Stomach smooth muscle (tissue), 2 donors: ENCODE data around the gene USP6NL.

Experiments
- H3K27ac ChIP-seq: one replicate; pipeline ENCODE4 v1.7.0; 2013; ENCODE audit warnings: mild to moderate bottlenecking, low read length, inconsistent platforms
- H3K27me3 ChIP-seq, 2 donors: one replicate each; pipeline ENCODE4 v1.7.0; 2013; ENCODE audit warnings: low read length in 2 of 2; ENCODE audit not compliant: insufficient read depth in 2 of 2, control insufficient read depth in 1 of 2
- H3K36me3 ChIP-seq, 2 donors: one replicate each; pipeline ENCODE4 v1.7.0; 2013; ENCODE audit warnings: low read length in 2 of 2; ENCODE audit not compliant: control insufficient read depth in 2 of 2, insufficient read depth in 2 of 2
- H3K4me1 ChIP-seq: one replicate; pipeline ENCODE4 v1.7.0; 2013; ENCODE audit warnings: low read length; ENCODE audit not compliant: control insufficient read depth, insufficient read depth
- H3K4me3 ChIP-seq, 2 donors: one replicate each; pipeline ENCODE4 v1.7.0; 2013; ENCODE audit warnings: low read length in 2 of 2
- H3K9ac ChIP-seq, 2 donors: one replicate each; pipeline ENCODE4 v1.7.0; 2013; ENCODE audit warnings: low read length in 2 of 2, mild to moderate bottlenecking in 1 of 2
- H3K9me3 ChIP-seq, 2 donors: one replicate each; pipeline ENCODE4 v1.7.0; 2013; ENCODE audit warnings: low read length in 2 of 2; ENCODE audit not compliant: control insufficient read depth in 2 of 2
- donor health status: healthy.
- donor health status: Pancreatic carcinoma.

Gene USP6NL

GRCh38 chr10:11551104-11551503 is 60.3 kb downstream of the USP6NL start:
- Histone ChIP-seq H3K4me1 (no peaks in the 10 kb centered on the region), H3K27me3 (no peaks in the 10 kb centered on the region), H3K9ac (no peak overlapping the region), H3K27ac (no peak overlapping the region), H3K36me3 (no peaks in the 10 kb centered on the region), H3K4me3 (no peak overlapping the region), H3K9me3 (peaks cover 0 to 2% of the 10 kb centered on the region in 2 donors)

GRCh38 chr10:11548768-11549099 is 62.7 kb downstream of the USP6NL start:
- no peaks in the 10 kb centered on the region for H3K27me3 ChIP-seq
- no peak overlapping the region for H3K9ac ChIP-seq
- H3K9me3 ChIP-seq = no peaks in the 10 kb centered on the region
- no peaks in the 10 kb centered on the region for H3K36me3 ChIP-seq
- no peak overlapping the region for H3K4me3 ChIP-seq
- H3K4me1 ChIP-seq = no peaks in the 10 kb centered on the region
- H3K27ac ChIP-seq = no peak overlapping the region

- H3K4me1 ChIP-seq = no peaks in the 10 kb centered on the region
- H3K27ac ChIP-seq = no peak overlapping the region
- no peak overlapping the region for H3K4me3 ChIP-seq
- no peaks in the 10 kb centered on the region for H3K9me3 ChIP-seq
- H3K36me3 ChIP-seq = no peaks in the 10 kb centered on the region
- H3K27me3 ChIP-seq = no peaks in the 10 kb centered on the region
- H3K9ac ChIP-seq = no peak overlapping the region
These were observed 63.2 kb downstream of the USP6NL start for GRCh38 chr10:11548065-11548767.

GRCh38 chr10:11546581-11546980 is 64.9 kb downstream of the USP6NL start:
- H3K4me3 ChIP-seq = no peak overlapping the region

GRCh38 chr10:11541296-11541695 is 70.2 kb downstream of the USP6NL start:
- Histone ChIP-seq H3K9ac (no peak overlapping the region), H3K4me3 (no peak overlapping the region), H3K27ac (no peak overlapping the region), H3K27me3 (no peaks in the 10 kb centered on the region), H3K36me3 (no peaks in the 10 kb centered on the region), H3K9me3 (no peaks in the 10 kb centered on the region), H3K4me1 (no peaks in the 10 kb centered on the region)

More at GRCh38 chr10:11546581-11546980, 64.9 kb downstream of the USP6NL start:
- no peaks in the 10 kb centered on the region for H3K36me3 ChIP-seq
- no peak overlapping the region for H3K27ac ChIP-seq
- H3K27me3 ChIP-seq = no peaks in the 10 kb centered on the region
- no peaks in the 10 kb centered on the region for H3K9me3 ChIP-seq
- no peak overlapping the region for H3K9ac ChIP-seq
- H3K4me1 ChIP-seq = no peaks in the 10 kb centered on the region

- Histone ChIP-seq H3K36me3 (no peaks in the 10 kb centered on the region), H3K27me3 (no peaks in the 10 kb centered on the region), H3K27ac (no peak overlapping the region), H3K9ac (no peak overlapping the region), H3K9me3 (no peaks in the 10 kb centered on the region), H3K4me3 (no peak overlapping the region), H3K4me1 (no peaks in the 10 kb centered on the region)
These were observed 72.1 kb downstream of the USP6NL start for GRCh38 chr10:11539191-11539868.

- Histone ChIP-seq H3K9me3 (no peaks in the 10 kb centered on the region), H3K27me3 (no peaks in the 10 kb centered on the region), H3K9ac (no peak overlapping the region), H3K4me3 (no peak overlapping the region), H3K4me1 (no peaks in the 10 kb centered on the region), H3K27ac (no peak overlapping the region), H3K36me3 (no peaks in the 10 kb centered on the region)
These were observed 72.6 kb downstream of the USP6NL start for GRCh38 chr10:11538834-11539190.

GRCh38 chr10:11536228-11536627 is 75.2 kb downstream of the USP6NL start:
- H3K4me1 ChIP-seq = no peaks in the 10 kb centered on the region
- no peak overlapping the region for H3K9ac ChIP-seq
- H3K27ac ChIP-seq = no peak overlapping the region

GRCh38 chr10:11535346-11535959 is 76.0 kb downstream of the USP6NL start:
- Histone ChIP-seq H3K27me3 (no peaks in the 10 kb centered on the region), H3K4me3 (no peak overlapping the region), H3K4me1 (no peaks in the 10 kb centered on the region), H3K9ac (no peak overlapping the region), H3K36me3 (no peaks in the 10 kb centered on the region), H3K9me3 (no peaks in the 10 kb centered on the region), H3K27ac (no peak overlapping the region)

More at GRCh38 chr10:11536228-11536627, 75.2 kb downstream of the USP6NL start:
- Histone ChIP-seq H3K27me3 (no peaks in the 10 kb centered on the region), H3K4me3 (no peak overlapping the region), H3K9me3 (no peaks in the 10 kb centered on the region), H3K36me3 (no peaks in the 10 kb centered on the region)

- H3K4me3 ChIP-seq = no peak overlapping the region
- H3K9ac ChIP-seq = no peak overlapping the region
- no peaks in the 10 kb centered on the region for H3K4me1 ChIP-seq
- no peak overlapping the region for H3K27ac ChIP-seq
- no peaks in the 10 kb centered on the region for H3K9me3 ChIP-seq
- no peaks in the 10 kb centered on the region for H3K36me3 ChIP-seq
- H3K27me3 ChIP-seq = no peaks in the 10 kb centered on the region
These were observed 78.1 kb downstream of the USP6NL start for GRCh38 chr10:11533328-11533781.

GRCh38 chr10:11532306-11532705 is 79.1 kb downstream of the USP6NL start:
- Histone ChIP-seq H3K27ac (no peak overlapping the region), H3K9me3 (no peaks in the 10 kb centered on the region), H3K27me3 (no peaks in the 10 kb centered on the region), H3K4me1 (no peaks in the 10 kb centered on the region), H3K4me3 (peak overlapping the region in 1 of 2 donors; percentile 49), H3K36me3 (no peaks in the 10 kb centered on the region), H3K9ac (peak overlapping the region in 1 of 2 donors; percentile 50)
